Stimulated activated CD4-positive, alpha-beta T cell treated with anti-CD3 and anti-CD28 coated beads, Interleukin-12 subunit alpha, Interleukin-12 subunit beta, amount 100 ng/mL, for 24 hours (primary cell): ENCODE measurements around the gene FEM1A.
"Not testable (repeated sequence)": the region's sequence is repeated elsewhere in the genome, so short reads cannot be mapped to it uniquely, and the experiment has no call there.

Source experiments
- DNase-seq, 2 experiments: peaks; one replicate each; pipeline ENCODE4 v3.0.0-alpha.2; 2020; ENCODE audit warnings: low read depth in 2 of 2

Gene FEM1A

GRCh38 chr19:4811328-4812131 lies 20.0 kb downstream of the FEM1A start:
- peak; percentile 74 to 95 for DNase-seq

DNA sequence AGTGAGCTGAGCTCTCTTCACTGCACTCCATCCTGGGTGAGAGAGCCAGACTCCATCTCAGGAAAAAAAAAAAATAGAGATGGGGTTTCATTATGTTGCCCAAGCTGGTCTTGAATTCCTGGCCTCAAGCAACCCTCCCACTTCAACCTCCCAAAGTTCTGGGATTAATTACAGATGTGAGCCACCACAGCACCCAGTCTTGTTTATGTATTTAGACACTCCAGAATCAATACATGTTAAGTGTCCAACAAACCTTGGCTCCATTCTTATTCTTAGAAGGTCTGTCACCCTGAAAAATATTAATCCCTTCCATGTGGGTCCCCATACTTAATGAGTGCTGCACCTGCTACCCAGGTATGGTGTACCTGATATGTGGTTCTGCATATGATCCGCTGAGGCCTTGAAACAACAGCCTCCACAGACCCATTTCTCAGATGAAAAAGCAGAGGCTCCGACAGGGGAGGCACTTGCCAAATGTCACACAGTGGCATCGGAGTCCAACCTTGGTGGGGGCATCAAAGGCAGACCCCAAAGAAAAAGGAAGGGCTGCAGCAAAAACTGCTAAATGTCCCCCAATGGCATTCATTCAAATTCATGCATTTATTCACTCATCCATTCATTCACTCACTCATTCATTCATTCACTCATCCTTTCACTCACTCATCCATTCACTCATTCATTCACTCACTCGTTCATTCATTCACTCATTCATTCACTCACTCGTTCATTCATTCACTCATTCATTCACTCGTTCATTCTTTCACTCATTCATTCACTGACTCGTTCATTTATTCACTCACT lies 23.3 kb downstream of the FEM1A start:
- DNase-seq = no peak

GRCh38 chr19:4815426-4816201 lies 24.1 kb downstream of the FEM1A start:
- peak; percentile 67 to 76 for DNase-seq

DNA sequence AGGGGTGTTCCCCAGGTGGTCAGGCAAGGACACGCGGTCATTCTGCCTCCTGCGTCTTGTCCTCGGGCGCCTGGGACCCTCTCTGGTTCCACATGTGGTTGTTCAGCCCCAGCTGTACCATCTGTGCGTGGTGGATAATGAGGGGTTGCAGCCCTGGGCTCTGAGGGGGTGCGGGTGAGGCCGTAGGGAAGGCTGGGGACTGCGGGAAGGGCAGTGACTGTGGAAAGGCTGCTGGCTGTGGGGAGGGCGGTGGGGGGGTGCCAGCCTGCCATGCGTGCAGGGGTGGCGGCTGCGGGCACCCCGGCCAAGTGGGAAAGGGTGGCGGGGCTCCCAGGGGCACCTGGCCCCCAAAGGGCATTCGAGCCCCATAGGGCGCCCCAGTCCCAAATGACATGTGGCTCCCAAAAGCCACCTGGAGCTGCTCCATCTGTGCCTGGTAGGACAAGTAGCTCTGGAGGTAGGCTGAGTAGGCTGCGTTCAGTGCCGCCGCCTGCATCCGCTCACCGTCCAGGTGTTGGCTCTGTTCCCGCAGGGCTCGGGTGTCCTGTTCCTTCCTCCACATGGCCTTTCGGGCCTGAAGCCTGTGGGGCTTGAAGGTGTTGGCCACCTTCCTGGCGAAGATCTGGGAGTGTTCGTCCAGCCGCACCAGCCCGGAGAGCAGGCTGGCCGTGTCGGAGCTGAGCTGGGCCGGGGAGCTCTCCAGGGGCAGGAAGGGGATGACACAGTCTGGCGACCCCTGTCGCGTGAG lies 24.8 kb downstream of the FEM1A start:
- no peak for DNase-seq

DNA sequence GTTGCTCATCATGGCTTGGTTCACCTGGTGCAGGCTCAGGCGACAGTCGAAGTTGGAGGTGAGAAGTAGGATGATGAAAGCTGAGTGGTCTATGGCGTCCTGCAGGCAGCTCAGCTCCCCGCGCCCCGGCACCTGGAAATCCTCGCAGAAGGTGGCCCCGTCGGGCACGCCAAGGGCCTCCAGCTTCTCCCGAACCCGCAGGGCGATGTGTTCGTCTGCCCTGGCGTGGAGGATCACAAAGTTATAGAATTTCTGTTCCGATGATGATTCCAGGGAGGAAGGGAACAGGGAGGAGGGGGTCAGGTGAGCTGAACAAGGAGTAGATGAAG lies 25.4 kb downstream of the FEM1A start:
- no peak for DNase-seq

GRCh38 chr19:4817467-4818277 lies 26.1 kb downstream of the FEM1A start:
- no peak for DNase-seq

GRCh38 chr19:4821265-4821664 lies 29.7 kb downstream of the FEM1A start:
- no peak for DNase-seq

GRCh38 chr19:4822354-4822753 lies 30.8 kb downstream of the FEM1A start:
- not testable (repeated sequence) for DNase-seq

- DNase-seq = no peak
These were observed 32.0 kb downstream of the FEM1A start for GRCh38 chr19:4823577-4823976.

DNA sequence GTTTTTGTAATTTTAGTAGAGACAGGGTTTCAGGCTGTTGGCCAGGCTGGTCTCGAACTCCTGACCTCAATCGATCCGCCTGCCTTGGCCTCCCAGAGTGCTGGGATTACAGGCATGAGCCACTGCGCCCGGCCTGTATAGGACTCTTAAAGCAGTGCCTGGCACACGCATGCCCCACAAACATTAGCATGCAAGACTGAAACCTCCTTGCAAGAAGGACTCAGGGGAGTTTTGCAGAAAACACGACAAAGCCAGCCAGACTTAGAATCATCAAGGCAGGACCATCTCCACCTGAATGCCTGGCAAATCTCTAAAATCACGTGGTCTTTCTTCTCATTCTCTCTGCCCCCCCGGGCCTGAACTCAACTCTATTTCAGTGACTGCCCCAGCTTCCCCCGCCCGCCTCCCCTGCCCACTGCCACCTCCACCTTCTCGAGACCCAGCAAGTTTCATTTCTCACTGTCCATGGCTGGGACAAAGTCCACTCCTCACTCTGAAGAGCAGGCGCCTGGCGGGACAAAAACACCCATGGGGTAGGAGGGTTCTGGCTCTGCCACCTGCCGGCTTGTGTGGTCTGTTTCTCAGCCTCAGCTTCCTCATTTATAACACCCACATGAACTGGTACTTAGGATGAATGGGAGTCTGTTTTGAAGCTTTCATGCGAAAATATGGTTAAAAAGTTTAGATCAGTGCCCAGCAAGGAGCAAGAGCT lies 37.6 kb downstream of the FEM1A start:
- no peak for DNase-seq

DNA sequence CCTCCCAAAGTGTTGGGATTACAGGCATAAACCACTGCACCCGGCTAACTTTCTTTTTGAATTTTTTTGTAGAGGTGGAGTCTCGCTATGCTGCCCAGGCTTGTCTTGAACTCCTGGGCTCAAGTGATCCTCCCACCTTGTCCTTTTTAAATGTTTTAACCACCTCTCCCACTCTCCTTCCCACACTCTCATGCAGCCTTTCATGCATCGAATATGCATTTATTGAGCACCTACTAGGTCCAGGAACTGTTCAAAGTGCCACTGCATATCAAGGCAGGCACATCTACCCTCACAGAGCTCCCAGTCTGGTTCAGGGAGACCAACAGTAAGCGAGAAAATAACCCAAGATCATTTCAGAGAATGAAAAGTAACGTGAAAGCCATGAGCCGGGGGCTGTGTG lies 38.8 kb downstream of the FEM1A start:
- no peak for DNase-seq

DNA sequence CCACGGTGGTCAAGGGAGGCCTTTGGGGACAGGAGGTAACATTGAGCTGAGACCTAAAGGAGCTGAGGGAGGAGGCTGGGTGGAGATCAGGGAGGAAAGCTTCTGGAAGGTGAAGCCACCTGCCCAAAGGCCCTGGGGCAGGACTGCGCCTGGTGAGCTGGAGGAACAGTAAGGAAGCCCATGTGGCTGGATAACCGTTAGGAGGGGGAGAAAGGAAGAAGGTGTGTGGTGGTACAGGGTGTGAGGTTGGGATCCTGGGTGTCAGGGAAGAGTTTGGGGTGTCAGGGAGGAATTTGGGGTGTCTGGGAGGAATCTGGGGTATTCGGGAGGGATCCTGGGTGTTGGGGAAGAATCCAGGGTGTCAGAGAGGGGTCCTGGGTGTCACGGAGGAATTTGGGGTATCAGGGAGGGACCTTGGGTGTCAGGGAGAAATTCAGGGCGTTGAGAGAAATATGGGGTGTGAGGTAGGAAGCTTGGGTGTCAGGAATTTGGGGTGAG lies 39.3 kb downstream of the FEM1A start:
- no peak for DNase-seq

DNA sequence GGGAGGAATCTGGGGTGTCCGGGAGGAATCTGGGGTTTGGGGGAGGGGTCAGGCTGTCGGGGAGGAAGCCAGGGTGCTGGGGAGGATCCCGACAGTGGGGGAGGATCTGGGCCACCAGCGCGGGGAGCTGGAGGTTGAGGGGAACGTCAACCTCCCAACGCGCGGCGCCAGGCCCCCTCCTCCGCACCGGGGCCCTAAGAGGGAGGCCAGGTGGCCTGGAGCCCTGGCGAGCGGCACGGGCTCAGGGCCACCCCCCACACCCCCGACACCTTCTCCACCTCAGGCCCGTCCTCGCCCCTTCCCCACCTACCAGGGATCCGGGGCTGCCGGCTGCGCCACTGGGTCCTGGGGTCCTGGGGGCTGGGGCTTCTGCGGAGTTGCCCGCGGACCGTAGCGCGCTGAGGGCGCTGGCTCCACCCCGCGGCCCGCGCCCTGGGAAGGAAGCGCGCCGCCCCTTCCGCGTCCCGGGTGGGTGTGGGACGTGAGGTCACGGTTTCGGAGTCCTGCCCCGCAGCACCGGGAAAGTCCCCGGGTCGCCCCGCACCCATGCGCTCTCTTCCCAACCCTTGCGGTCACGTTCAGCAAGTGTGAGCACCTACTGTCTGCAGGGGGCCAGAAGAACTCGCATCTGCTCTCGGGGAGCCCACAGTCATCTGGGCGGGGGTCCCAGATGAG lies 39.9 kb downstream of the FEM1A start, which contains the start of gene TICAM1:
Gene TICAM1, minus strand, starts transcription at position 409 of the 675 bp plus-strand sequence. CDS start 13,335 bp downstream, outside the sequence.
- DNase-seq = peak; percentile 66 to 74

DNA sequence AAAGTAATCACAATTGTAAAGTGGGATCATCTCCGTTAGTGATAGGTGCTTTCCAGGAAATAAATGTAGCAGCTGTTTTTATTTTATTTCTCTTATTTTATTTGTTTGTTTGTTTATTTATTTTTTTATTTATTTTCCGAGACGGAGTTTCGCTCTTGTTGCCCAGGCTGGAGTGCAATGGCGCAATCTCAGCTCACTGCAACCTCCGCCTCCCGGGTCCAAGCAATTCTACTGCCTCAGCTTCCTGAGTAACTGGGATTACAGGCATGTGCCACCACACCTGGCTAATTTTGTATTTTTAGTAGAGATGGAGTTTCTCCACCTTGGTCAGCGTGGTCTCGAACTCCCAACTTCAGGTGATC lies 40.4 kb downstream of the FEM1A start:
- DNase-seq = not testable (repeated sequence)

DNA sequence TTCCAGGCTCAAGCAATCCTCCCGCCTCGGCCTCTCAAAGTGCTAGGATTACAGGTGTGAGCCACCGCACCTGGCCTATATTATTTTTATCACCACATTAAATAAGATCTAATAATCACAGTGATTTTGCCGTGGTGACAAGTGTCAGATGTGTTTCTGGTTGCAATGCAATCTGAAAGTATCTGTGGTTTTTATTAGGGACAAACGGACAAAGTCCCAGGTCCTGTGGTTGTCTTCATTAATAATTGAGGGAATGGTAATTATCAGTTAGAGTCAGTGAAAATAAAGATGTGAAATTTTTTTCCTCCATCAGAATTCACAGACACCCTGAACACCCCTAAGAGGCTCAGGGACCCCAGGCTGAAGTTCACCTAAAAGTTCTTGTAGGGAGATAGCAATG lies 41.2 kb downstream of the FEM1A start:
- DNase-seq = no peak

DNA sequence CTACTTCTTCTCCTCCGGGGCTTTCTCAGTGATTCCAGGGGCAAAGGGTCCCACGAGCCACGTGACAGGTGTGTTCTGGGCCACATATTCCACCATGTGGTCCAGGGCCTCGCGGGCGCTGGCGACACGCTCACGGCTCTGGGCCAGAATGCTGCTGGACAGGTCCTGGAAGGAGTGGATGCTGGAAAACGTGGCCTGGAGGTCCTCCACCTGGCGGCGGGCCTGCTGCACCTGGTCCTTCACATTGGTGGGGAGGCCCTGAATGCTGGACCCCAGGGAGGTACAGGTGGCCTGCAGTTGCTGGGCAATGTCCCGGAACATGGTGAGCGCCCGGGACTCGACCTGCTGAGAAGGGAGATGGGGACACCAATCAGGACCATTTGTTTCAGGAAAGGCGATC lies 47.7 kb downstream of the FEM1A start:
- DNase-seq = no peak

GRCh38 chr19:4843647-4843965 lies 52.1 kb downstream of the FEM1A start:
- DNase-seq = no peak

- no peak for DNase-seq
These were observed 53.0 kb downstream of the FEM1A start for GRCh38 chr19:4844348-4845179.

DNA sequence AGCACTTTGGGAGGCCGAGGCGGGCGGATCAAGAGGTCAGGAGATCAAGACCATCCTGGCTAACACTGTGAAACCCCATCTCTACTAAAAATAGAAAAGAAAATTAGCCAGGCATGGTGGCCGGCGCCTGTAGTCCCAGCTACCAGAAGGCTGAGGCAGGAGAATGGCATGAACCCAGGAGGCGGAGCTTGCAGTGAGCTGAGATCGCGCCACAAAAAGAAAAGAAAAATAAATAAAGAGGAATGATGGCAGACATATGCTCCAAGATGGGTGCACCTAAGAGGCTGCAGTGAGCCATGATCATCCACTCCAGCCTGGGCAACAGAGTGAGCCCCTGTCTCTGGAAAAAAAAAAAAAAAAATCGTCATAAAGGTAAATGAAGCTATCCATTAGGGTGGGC lies 54.4 kb downstream of the FEM1A start:
- not testable (repeated sequence) for DNase-seq
